Loucy (cell line): ENCODE measurements around the gene HMCN1.

Experiments
- CTCF ChIP-seq: fragments of 200-600 bp; sonication (generic); conservative IDR thresholded peaks from 2 replicates; pipeline ENCODE4 v1.5.1; 2014; ENCODE audit warnings: mild to moderate bottlenecking, antibody characterized with exemption, low read length
- EZH2phosphoT487 ChIP-seq: fragments of 200-600 bp; IDR thresholded peaks from 2 replicates; pipeline ENCODE4 v1.6.1; 2018; ENCODE audit warnings: antibody characterized with exemption, mild to moderate bottlenecking, moderate library complexity, borderline replicate concordance

- no peak for TF ChIP-seq CTCF
- TF ChIP-seq EZH2phosphoT487 = no peak
Measured at GRCh38 chr1:186202271-186202764, 468.1 kb downstream of the HMCN1 start.
